DOHH2 (cell line): ENCODE data around the gene NBEAL2.

Experiments used
- H3F3A ChIP-seq: fragments of 200-600 bp; sonication (generic), shearing (Covaris generic); 2 replicates; pipeline ENCODE4 v1.6.0; 2016; ENCODE audit warnings: antibody characterized with exemption, mild to moderate bottlenecking; ENCODE audit not compliant: control insufficient read depth, insufficient read depth
- H3K27ac ChIP-seq: fragments of 200-600 bp; sonication (generic); 2 replicates; pipeline ENCODE4 v1.5.1; 2014; ENCODE audit warnings: low read depth, mild to moderate bottlenecking, low read length, moderate library complexity
- H3K27me3 ChIP-seq: fragments of 200-600 bp; sonication (generic); 2 replicates; pipeline ENCODE4 v1.6.1; 2014; ENCODE audit warnings: mild to moderate bottlenecking, low read length, mixed read lengths; ENCODE audit not compliant: control insufficient read depth
- H3K36me3 ChIP-seq: fragments of 200-600 bp; sonication (generic); 2 replicates; pipeline ENCODE4 v1.6.1; 2014; ENCODE audit warnings: mild to moderate bottlenecking, low read length, moderate library complexity, mixed read lengths; ENCODE audit not compliant: control insufficient read depth
- H3K4me1 ChIP-seq: fragments of 200-600 bp; sonication (generic); 2 replicates; pipeline ENCODE4 v1.6.1; 2014; ENCODE audit warnings: mild to moderate bottlenecking, low read length, mixed read lengths; ENCODE audit not compliant: control insufficient read depth
- H3K4me2 ChIP-seq: fragments of 200-600 bp; sonication (generic); 2 replicates; pipeline ENCODE4 v1.6.0; 2014; ENCODE audit warnings: mild to moderate bottlenecking, low read length, moderate library complexity
- H3K4me3 ChIP-seq: fragments of 200-600 bp; sonication (generic); 2 replicates; pipeline ENCODE4 v1.5.1; 2014; ENCODE audit warnings: mild to moderate bottlenecking, low read length, mixed read lengths
- H3K79me2 ChIP-seq: fragments of 200-600 bp; sonication (generic); 2 replicates; pipeline ENCODE4 v1.6.1; 2014; ENCODE audit warnings: mild to moderate bottlenecking, low read length, mixed read lengths; ENCODE audit not compliant: control insufficient read depth
- H3K9me2 ChIP-seq: fragments of 200-600 bp; sonication (generic); replicated peaks from 2 replicates; pipeline ENCODE4 v1.6.1; 2014; ENCODE audit warnings: mild to moderate bottlenecking, low read length, mixed read lengths; ENCODE audit not compliant: control insufficient read depth
- H3K9me3 ChIP-seq: fragments of 200-600 bp; sonication (generic); 2 replicates; pipeline ENCODE4 v1.6.1; 2014; ENCODE audit warnings: antibody characterized with exemption, low read length, mixed read lengths; ENCODE audit not compliant: control insufficient read depth, insufficient read depth
- H4K20me1 ChIP-seq: fragments of 200-600 bp; sonication (generic); 2 replicates; pipeline ENCODE4 v1.6.0; 2014; ENCODE audit warnings: low read depth, mild to moderate bottlenecking, antibody characterized with exemption, low read length, moderate library complexity; ENCODE audit not compliant: control insufficient read depth, insufficient read depth
- EZH2phosphoT487 ChIP-seq: fragments of 200-600 bp; sonication (generic); IDR thresholded peaks from 2 replicates; pipeline ENCODE4 v1.6.1; 2017; ENCODE audit warnings: borderline replicate concordance, mild to moderate bottlenecking, antibody characterized with exemption, low read length, moderate library complexity, mixed read lengths
- TF ChIP-seq, protein P1 (sequence below): fragments of 200-600 bp; sonication (generic); IDR thresholded peaks from one replicate; pipeline ENCODE4 v1.5.1; 2014; ENCODE audit warnings: antibody characterized with exemption, mild to moderate bottlenecking, low read depth, low read length; ENCODE audit not compliant: poor library complexity, severe bottlenecking

The NBEAL2 gene

DNA sequence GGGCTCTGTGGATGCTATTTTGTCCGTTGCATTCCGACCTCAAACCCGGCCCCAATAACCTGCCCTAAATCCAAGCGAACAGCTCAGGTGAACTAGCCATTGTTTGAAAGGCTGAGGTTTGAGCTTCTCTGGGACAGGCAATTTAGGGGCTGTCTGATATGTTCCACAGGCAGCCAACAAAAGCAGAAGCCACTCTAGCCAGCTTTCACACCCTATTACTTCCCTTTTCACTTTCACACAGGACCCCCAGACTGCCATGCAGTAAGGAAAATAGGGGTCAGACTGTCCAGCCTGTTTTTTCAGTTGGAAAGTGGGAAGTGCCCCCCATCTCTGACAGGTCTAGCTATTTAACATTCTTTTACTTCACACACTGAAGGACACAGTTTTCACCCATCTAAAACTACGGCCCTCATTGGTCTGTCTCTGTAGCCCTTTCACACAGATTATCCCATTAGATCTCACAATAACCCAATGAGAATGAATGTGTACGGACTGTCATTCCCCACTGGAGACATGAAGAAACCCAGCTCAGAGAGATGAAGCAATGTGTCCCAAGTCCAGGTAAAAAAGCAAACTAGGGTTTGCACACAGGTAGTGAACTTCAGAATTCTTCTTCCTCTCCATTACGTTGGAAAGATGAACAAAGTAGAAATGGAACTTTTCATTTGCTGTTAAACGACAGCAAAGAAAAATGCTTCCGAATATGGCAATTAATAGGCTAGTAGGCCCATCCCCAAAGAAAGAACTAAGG lies 4.9 kb upstream of the NBEAL2 start:
- Histone ChIP-seq H3K4me2 (peak overlapping the region; percentile 92), H3K4me1 (peaks cover 78% of the 10 kb centered on the region), H3K9me2 (no peaks in the 10 kb centered on the region), H3K27me3 (no peaks in the 10 kb centered on the region), H3K4me3 (peak overlapping the region; percentile 94), H3K9me3 (no peaks in the 10 kb centered on the region), H3K36me3 (peaks cover 43% of the 10 kb centered on the region), H3F3A (peaks cover 23% of the 10 kb centered on the region), H3K27ac (peak overlapping the region; percentile 84), H4K20me1 (peaks cover 20% of the 10 kb centered on the region), H3K79me2 (peaks cover 85% of the 10 kb centered on the region)
- TF ChIP-seq, protein P1, sequence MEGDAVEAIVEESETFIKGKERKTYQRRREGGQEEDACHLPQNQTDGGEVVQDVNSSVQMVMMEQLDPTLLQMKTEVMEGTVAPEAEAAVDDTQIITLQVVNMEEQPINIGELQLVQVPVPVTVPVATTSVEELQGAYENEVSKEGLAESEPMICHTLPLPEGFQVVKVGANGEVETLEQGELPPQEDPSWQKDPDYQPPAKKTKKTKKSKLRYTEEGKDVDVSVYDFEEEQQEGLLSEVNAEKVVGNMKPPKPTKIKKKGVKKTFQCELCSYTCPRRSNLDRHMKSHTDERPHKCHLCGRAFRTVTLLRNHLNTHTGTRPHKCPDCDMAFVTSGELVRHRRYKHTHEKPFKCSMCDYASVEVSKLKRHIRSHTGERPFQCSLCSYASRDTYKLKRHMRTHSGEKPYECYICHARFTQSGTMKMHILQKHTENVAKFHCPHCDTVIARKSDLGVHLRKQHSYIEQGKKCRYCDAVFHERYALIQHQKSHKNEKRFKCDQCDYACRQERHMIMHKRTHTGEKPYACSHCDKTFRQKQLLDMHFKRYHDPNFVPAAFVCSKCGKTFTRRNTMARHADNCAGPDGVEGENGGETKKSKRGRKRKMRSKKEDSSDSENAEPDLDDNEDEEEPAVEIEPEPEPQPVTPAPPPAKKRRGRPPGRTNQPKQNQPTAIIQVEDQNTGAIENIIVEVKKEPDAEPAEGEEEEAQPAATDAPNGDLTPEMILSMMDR: no peak
- no peak for TF ChIP-seq EZH2phosphoT487

DNA sequence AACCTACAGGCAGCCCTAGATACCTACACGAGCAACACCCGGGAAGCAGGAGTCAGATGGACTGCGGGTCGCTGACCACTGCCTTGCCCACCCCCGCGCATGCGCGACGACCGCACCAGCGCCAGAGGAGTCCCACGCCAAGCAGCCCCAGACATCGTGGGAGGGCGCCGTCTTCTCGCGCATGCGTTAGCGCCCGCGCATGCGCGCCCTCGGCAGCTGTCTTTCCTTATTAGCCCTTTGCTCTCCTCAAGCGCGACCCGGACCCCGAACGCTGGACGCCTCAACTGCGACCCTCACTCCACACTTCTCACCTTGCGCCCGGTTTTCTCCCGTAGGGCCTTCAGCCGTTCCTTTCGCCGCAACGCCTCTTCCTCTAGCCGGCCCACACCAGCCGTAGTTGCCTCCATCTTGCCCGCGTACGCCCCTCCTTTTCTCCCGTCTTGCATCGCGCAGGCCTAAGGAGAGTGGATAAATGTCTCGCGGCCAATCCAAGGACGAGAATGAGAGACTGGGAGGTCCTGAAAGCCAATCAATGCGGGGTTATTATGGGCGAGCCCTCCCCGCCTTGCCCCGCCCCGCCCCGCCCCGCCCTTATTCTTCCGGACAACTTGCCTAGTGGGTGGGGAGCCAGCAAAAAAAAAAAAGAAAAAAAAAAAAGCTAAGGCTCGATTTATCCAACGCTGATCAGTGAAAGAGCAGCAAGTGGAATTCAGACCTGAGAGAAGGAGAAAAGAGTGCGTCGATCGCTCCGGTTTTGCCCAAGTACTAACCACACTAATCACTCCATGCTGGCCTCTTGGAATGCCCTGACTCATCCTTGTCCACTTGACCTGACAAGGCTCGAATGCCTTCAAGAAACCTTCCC lies 2.9 kb upstream of the NBEAL2 start, which contains the start of gene CCDC12:
CCDC12 (minus strand) TSS at position 420 of the 865 bp plus-strand sequence; CDS start at position 407, 13 bp downstream.
- peaks cover 82% of the 10 kb centered on the region for H3K79me2 ChIP-seq
- TF ChIP-seq, protein P1: no peak
- TF ChIP-seq EZH2phosphoT487: no peak

DNA sequence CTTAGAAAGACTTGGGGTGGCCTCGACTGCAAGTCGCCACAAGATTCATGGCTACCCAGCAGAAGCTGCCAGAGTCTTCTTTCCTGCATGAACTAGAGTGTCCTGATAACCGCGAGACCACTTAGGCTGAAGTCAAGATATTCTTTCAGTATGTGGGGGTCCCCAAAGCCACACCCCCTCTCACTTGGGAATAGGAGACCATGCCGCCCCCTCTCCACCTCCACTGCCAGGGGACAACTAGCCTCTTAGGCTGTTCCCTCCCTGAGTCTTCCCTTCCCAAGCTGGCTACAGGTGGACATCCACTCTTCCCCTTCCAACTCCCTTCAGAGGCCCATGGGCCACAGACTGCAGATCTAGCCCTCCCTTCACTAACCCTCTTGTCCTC lies 1.7 kb upstream of the NBEAL2 start:
- H3K27me3 ChIP-seq: no peaks in the 10 kb centered on the region
- H3K9me2 ChIP-seq: no peaks in the 10 kb centered on the region
- peaks cover 71% of the 10 kb centered on the region for H3K4me1 ChIP-seq
- H3K79me2 ChIP-seq: peaks cover 81% of the 10 kb centered on the region
- H3K4me2 ChIP-seq: peak overlapping the region; percentile 94
- peaks cover 21% of the 10 kb centered on the region for H3K36me3 ChIP-seq
- peak overlapping the region; percentile 90; the same call in 1 of the 2 replicates for H3K4me3 ChIP-seq
- no peaks in the 10 kb centered on the region for H4K20me1 ChIP-seq
- H3K9me3 ChIP-seq: no peaks in the 10 kb centered on the region
- H3K27ac ChIP-seq: no peak overlapping the region
- H3F3A ChIP-seq: peaks cover 13% of the 10 kb centered on the region
- TF ChIP-seq EZH2phosphoT487: no peak
- TF ChIP-seq, protein P1: no peak

More for the DNA sequence above, 2.9 kb upstream of the NBEAL2 start, which contains the start of gene CCDC12:
- Histone ChIP-seq H3K4me1 (peaks cover 73% of the 10 kb centered on the region), H3K9me2 (no peaks in the 10 kb centered on the region), H3K36me3 (peaks cover 23% of the 10 kb centered on the region), H3K27me3 (no peaks in the 10 kb centered on the region), H3K27ac (peak within 1 kb of the TSS; percentile 84), H3K9me3 (no peaks in the 10 kb centered on the region), H3K4me2 (peak within 1 kb of the TSS; percentile 94), H4K20me1 (peaks cover under 1% of the 10 kb centered on the region; the same call in 1 of the 2 replicates), H3K4me3 (peak within 1 kb of the TSS; percentile 94), H3F3A (peaks cover 23% of the 10 kb centered on the region)
